Measurements from ENCODE around the gene REEP3.

DNA sequence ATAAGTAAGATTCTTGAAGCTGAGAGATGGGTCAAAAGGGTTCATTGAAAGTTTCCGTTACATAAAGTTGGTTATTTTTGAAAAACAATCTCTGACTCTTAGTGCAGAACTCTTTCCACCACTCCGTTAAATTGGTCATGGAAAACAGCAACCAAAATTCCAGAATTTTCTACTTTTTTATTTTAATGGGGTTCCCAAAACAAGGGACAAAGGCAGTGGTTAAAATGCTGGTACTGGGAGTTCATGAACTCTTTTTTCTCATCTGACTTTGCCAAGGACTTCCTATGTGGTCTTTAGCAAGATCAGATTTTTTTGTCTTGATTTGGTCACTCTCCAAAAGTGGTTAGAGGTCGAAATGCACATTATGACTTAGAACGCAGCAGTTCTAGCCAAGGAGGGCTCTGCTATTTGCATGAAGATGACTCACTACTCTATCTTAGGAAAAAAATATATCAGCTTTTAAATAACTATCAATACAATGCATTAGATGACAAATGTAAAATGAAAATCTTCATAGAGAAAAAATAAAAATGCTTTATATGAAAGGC lies 145.7 kb downstream of the REEP3 start:
- TF ChIP-seq PHF8 (conservative IDR thresholded peaks at IDR 0.05; ENCODE audit: low read depth, low read length) (no peak), POLR2A (IDR thresholded peaks at IDR 0.05; ENCODE audit: control extremely low read depth in 1 of 2, low read depth in 2 of 2, low read length in 2 of 2) (no peak), TEAD4 (IDR thresholded peaks at IDR 0.05; ENCODE audit: low read depth, low read length) (no peak), EZH2 (IDR thresholded peaks at IDR 0.05; ENCODE audit: low read depth, low read length, severe bottlenecking) (no peak), EGR1 (IDR thresholded peaks at IDR 0.05; ENCODE audit: borderline replicate concordance, low read depth, low read length) (no peak), RAD21 (IDR thresholded peaks at IDR 0.05 in 1 of 2, conservative IDR thresholded peaks at IDR 0.05 in 1 of 2; ENCODE audit: low read depth in 2 of 2, low read length in 2 of 2) (no peak), FOSL1 (IDR thresholded peaks at IDR 0.05; ENCODE audit: insufficient read depth, low read depth, low read length) (no peak), EP300 (IDR thresholded peaks at IDR 0.05; ENCODE audit: borderline replicate concordance in 1 of 2, low read depth in 2 of 2, low read length in 2 of 2) (no peak), NRF1 (IDR thresholded peaks at IDR 0.05; ENCODE audit: low read depth, low read length) (no peak), CEBPB (IDR thresholded peaks at IDR 0.05; ENCODE audit: low read depth, low read length) (no peak), YY1 (IDR thresholded peaks at IDR 0.05; ENCODE audit: low read depth, low read length) (no peak), SIN3A (conservative IDR thresholded peaks at IDR 0.05 in 1 of 2, IDR thresholded peaks at IDR 0.05 in 1 of 2; ENCODE audit: low read depth in 1 of 2, low read length in 2 of 2) (no peak)
- TF ChIP-seq, protein P1, sequence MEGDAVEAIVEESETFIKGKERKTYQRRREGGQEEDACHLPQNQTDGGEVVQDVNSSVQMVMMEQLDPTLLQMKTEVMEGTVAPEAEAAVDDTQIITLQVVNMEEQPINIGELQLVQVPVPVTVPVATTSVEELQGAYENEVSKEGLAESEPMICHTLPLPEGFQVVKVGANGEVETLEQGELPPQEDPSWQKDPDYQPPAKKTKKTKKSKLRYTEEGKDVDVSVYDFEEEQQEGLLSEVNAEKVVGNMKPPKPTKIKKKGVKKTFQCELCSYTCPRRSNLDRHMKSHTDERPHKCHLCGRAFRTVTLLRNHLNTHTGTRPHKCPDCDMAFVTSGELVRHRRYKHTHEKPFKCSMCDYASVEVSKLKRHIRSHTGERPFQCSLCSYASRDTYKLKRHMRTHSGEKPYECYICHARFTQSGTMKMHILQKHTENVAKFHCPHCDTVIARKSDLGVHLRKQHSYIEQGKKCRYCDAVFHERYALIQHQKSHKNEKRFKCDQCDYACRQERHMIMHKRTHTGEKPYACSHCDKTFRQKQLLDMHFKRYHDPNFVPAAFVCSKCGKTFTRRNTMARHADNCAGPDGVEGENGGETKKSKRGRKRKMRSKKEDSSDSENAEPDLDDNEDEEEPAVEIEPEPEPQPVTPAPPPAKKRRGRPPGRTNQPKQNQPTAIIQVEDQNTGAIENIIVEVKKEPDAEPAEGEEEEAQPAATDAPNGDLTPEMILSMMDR (IDR thresholded peaks at IDR 0.05; ENCODE audit: control extremely low read depth in 1 of 3, insufficient read depth in 1 of 3, low read depth in 1 of 3, low read length in 3 of 3) = no peak
- TF ChIP-seq, protein P2, sequence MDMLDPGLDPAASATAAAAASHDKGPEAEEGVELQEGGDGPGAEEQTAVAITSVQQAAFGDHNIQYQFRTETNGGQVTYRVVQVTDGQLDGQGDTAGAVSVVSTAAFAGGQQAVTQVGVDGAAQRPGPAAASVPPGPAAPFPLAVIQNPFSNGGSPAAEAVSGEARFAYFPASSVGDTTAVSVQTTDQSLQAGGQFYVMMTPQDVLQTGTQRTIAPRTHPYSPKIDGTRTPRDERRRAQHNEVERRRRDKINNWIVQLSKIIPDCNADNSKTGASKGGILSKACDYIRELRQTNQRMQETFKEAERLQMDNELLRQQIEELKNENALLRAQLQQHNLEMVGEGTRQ (IDR thresholded peaks at IDR 0.05; ENCODE audit: low read length) = no peak

All from H1 (cell line).